GM18870 (cell line): ENCODE measurements around the gene PSEN1.

Experiments used
- ATAC-seq: cut with Tn5 transposase; IDR thresholded peaks from one replicate; pipeline ENCODE4 v1.9.1; 2021; ENCODE audit warnings: moderate library complexity; ENCODE audit not compliant: unreplicated experiment

PSEN1 gene

GRCh38 chr14:73211251-73212040, 75.1 kb downstream of the PSEN1 start:
- ATAC-seq, result no peak

GRCh38 chr14:73216030-73216429, 79.7 kb downstream of the PSEN1 start:
- ATAC-seq, result no peak

GRCh38 chr14:73217411-73217810, 81.1 kb downstream of the PSEN1 start:
- ATAC-seq, result no peak

- ATAC-seq, result no peak
Observed at GRCh38 chr14:73220061-73220460, 83.8 kb downstream of the PSEN1 start.

- ATAC-seq, result no peak
Observed at GRCh38 chr14:73220634-73221033, 84.3 kb downstream of the PSEN1 start.

DNA sequence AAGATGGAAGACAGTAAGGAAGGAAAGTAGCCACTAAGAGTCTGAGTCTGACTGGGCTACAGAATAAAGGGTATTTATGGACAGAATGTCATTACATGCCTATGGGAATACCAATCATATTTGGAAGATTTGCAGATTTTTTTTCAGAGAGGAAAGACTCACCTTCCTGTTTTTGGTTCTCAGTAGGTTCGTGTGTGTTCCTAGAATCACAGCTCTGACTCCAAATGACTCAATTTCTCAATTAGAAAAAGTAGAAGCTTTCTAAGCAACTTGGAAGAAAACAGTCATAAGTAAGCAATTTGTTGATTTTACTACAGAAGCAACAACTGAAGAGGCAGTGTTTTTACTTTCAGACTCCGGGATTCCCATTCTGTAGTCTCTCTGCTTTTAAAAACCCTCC, 85.6 kb downstream of the PSEN1 start:
- ATAC-seq, result no peak

DNA sequence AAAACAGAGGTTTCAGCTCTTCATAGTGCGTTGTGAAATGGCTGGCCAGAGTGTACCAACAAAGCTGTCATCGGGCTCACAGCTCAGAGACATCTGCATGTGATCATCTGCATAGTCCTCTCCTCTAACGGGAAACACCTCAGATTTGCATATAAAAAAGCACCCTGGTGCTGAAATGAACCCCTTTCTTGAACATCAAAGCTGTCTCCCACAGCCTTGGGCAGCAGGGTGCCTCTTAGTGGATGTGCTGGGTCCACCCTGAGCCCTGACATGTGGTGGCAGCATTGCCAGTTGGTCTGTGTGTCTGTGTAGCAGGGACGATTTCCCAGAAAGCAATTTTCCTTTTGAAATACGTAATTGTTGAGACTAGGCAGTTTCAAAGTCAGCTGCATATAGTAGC, 86.7 kb downstream of the PSEN1 start:
- no peak for ATAC-seq

DNA sequence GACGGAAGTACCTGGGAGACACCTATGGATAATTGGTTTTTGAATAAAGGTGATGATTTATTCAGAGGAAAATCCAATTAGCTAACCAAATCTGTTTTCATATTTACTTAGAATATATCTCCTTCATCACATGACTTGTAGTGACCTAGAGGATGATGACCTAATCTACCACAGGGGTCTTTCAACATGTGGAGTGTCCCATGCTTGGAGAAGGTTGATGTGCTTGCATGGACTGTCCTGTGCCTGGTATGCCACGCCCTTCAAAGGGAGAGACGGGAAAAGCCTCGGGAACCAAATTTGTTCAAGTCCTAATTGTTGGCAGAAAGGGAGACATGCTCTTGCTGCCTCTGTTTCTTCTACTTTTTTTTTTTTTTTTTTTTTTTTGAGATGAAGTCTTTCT, 89.2 kb downstream of the PSEN1 start:
- no peak for ATAC-seq

- no peak for ATAC-seq
Observed at GRCh38 chr14:73227812-73228781, 91.8 kb downstream of the PSEN1 start.

- ATAC-seq, result no peak
Observed at GRCh38 chr14:73230051-73230450, 93.7 kb downstream of the PSEN1 start.

DNA sequence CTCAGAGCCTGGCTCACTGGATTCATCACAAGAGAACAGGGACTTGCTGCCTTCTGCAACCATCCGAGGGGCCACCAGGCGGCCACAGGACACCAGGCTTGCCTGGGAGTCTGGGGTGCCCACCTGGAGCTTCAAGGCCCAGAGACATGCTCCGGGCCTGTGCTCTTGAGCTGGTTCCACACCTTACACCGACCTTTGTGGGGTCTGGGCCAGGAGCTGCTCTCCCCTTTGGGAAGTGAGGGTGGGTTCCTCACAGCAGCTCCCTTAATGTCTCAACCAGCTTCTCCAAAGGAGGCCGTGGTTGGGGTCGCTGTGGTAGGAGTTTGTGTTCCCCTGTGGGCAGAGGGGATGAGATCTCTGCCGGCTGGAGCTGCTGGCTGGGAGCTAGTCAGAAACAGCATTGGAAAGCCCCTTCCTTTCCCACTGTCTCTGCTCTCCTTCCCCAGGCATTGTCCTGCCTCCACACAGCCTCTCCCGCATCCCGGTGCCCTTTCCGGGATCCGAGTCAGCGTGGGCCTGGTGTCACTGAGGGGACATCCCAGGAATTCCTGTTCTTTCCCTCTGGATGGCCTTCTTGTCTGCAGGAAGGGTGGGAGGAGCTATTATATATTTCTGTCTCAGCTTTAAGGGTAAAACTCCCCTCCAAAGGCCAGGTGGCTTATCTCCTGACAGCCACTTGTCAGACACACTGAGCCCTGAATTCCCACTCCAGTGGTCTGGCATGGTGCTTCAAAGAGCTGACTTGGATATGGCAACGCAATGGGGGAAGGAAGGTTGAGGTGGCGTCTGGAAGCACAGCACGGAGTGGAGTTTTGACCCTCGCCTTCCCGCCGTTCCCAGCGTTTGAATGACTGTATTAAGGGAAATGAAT, 95.9 kb downstream of the PSEN1 start:
- no peak for ATAC-seq

GRCh38 chr14:73232984-73233383, 96.7 kb downstream of the PSEN1 start:
- no peak for ATAC-seq

DNA sequence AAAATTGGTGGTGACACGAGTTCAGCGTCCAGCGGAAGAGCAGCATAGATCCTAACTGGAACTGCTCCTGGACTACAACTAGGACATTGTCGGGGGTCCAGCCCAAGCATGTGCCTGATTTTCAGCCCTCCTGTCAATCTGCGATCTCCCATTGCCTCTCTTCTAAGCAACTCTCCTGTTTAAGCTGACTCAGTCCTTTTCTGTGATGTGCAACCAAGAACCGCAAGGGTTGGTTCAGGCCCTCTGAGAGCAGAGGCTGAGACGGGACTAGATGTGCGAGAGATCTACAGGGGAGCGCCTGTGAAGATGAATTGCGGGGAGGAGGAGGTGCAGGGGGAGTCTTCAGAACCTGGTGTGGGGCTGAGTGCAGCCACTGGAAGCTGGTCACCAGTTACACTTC, 97.3 kb downstream of the PSEN1 start:
- ATAC-seq, result no peak

- no peak for ATAC-seq
Observed at GRCh38 chr14:73234029-73234428, 97.7 kb downstream of the PSEN1 start.

DNA sequence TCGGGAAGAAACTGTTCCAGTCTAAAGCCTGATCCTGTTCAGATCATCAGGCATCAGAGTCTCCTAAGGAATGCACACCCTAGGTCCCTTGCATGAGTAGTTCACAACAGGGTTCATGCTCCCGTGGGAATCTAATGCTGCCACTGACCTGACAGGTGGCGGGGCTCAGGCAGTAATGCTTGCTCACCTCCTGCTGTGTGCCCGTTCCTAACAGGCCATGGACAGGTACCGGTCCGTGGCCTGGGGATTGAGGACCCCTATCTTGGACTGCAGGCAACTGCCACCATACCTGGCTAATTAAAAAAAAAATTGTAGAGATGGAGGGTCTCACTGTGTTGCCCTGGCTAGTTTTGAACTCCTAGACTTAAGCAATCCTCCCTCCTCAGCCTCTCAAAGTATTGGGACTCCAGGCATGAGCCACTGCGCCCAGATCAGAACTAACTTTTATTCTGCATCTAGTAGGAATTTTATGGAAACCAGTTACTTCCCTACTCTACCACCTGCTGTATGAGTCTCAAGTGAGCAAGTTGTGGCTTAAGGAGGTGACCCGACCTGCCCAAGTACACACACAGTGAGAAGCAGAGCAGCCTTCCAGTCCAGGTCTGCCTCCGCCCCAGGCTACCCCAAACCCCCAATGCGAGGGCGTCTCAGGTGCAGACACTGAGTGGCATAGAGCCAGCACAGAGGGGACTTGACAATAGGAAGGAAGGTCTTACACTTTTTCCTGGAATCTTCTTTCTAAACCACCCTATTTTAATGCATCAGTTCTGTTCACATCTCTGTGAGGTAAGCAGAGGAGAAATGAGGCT, 98.5 kb downstream of the PSEN1 start:
- ATAC-seq, result no peak

DNA sequence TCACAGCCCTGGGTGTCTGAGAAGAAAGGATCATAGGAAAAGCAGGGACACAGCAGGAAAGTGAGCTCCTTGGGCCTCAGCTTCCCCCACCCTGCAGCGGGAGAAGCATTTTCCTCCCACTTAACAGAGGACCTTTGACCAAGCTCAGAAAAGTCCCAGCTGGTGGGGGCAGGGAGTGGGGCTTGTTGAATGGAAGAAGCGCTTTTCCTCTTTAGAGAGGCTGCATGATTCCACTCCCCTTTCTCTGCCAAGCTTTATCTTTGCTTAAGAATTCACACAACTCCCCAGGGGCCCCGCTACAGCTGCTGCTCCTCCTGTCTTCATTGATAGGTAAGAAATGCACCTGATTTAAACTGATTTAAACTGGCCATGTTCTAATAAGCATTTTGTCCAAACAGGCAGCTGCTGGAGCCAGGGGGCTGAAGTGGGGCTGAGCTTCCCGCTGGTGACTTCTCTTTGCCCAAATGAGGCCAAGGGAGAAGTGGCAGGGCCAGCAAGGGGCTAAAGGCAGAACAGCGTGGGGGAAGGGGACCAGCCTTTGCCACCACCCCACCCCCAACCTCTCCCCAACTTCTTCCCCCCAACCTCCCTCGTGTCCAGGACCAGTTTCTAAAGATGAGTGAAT, 99.3 kb downstream of the PSEN1 start:
- no peak for ATAC-seq

GRCh38 chr14:73236157-73236556, 99.8 kb downstream of the PSEN1 start:
- no peak for ATAC-seq

DNA sequence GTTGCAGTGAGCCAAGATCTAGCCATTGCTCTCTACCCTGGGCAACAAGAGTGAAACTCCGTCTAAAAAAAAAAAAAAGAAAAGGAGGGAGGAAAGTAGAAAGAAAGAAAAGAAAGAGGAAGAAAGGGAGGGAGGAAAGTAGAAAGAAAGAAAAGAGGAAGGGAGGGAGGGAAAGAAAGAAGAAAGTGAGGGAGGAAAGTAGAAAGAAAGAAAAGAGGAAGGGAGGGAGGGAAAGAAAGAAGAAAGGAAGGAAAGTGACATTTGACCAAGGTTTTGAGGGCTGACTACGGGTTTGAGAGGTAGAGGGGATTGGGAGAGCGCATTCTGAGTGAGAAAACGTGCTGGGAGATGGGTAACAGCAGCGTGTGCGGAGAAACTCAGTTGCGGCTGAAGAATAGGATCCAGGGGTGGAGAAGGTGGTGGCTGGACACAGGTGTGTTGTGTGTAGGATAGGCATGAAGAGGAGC, 100.5 kb downstream of the PSEN1 start:
- no peak for ATAC-seq

DNA sequence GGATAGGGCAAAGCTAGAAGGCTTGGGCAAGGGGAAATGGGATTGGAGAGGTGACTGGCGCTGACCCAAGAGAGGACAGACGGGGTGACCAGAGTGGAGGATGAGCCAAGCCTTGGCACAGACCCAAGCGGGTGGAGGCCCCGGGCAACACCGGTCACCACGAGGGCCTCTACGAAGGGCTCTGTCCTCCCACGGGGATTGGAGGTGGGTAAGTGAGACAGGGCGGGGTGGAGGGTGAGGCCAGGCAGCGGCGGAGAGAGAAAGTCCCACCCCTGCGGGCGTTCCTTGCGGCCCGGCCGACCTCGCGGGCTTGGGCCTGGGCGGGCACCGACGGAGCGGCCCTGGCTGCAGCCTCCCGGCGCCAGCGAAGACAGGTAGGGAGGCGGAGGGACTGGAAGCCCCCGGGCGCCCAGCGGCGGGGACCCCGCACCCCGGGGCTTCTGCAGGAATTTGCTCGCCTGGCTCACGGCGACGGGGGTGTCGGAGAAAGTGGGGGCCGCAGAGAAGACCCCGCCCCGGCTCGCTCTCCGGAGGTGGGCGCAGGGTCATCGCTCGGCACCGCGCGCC, 101.0 kb downstream of the PSEN1 start, which contains the start of gene PAPLN:
TSS of gene PAPLN (plus strand) at position 288 of the 567 bp plus-strand sequence. CDS start 2,273 bp downstream, outside the sequence.
- no peak for ATAC-seq
